SK-N-SH (cell line): Measurements from ENCODE around the gene TMEM184A. TPM values are rescaled to one million over a fixed set of nuclear protein-coding genes. Genes with fewer than 3 reads are reported as not detected.

Experiments used
- CTCF ChIA-PET: fragments of 300-600, 350-600 bp; formaldehyde crosslinking; extraction: SDS; loops from one replicate; lab custom pipeline; 2021; lab: Yijun Ruan, JAX
- POLR2A ChIA-PET: fragments of 350-600 bp; sonication (Branson Sonifier 250); formaldehyde crosslinking; extraction: SDS; loops from one replicate; lab custom pipeline; 2020; ENCODE audit warnings: antibody characterized with exemption, inconsistent platforms; lab: Yijun Ruan, JAX
- DNase-seq: peaks from one replicate; pipeline ENCODE4 v3.0.0; 2012
- H2AFZ ChIP-seq: fragments of 200-600 bp; sonication (generic); 2 replicates; pipeline ENCODE4 v1.8.1; 2016; ENCODE audit warnings: antibody characterized with exemption, mild to moderate bottlenecking, low read depth
- H3F3A ChIP-seq: fragments of 200-600 bp; sonication (generic); replicated peaks from 2 replicates; pipeline ENCODE3; 2016; ENCODE audit warnings: antibody characterized with exemption, mild to moderate bottlenecking; ENCODE audit not compliant: insufficient read depth
- H3K27ac ChIP-seq, 2 experiments: fragments of 200-500 bp in 1 of 2; fragments of 200-600 bp in 1 of 2; sonication (Bioruptor generic) in 1 of 2; sonication (generic), shearing (Covaris generic) in 1 of 2; 2 replicates each; pipeline versions ENCODE4 v1.5.1 to v1.6.1; 2014 to 2016; ENCODE audit warnings: low read depth in 2 of 2, inconsistent platforms in 1 of 2, low read length in 1 of 2, mild to moderate bottlenecking in 1 of 2, mixed read lengths in 1 of 2
- H3K27me3 ChIP-seq: fragments of 200-600 bp; sonication (generic), shearing (Covaris generic); 2 replicates; pipeline ENCODE4 v1.6.1; 2016; ENCODE audit warnings: mixed run types; ENCODE audit not compliant: insufficient read depth
- H3K36me3 ChIP-seq, 2 experiments: fragments of 200-500 bp in 1 of 2; fragments of 200-600 bp in 1 of 2; sonication (Bioruptor generic) in 1 of 2; sonication (generic) in 1 of 2; replicated peaks in 1 of 2; 2 replicates each; pipeline versions ENCODE3 to v1.5.1; 2014 to 2016; ENCODE audit warnings: low read length in 1 of 2, mild to moderate bottlenecking in 1 of 2; ENCODE audit not compliant: insufficient read depth in 2 of 2, control insufficient read depth in 1 of 2
- H3K4me1 ChIP-seq, 2 experiments: fragments of 200-500 bp in 1 of 2; fragments of 200-600 bp in 1 of 2; sonication (Bioruptor generic) in 1 of 2; sonication (generic), shearing (Covaris generic) in 1 of 2; 2 replicates each; pipeline versions ENCODE4 v1.5.1 to v1.6.1; 2014 to 2016; ENCODE audit warnings: low read depth in 1 of 2, low read length in 1 of 2, mixed run types in 1 of 2; ENCODE audit not compliant: insufficient read depth in 2 of 2, control insufficient read depth in 1 of 2
- H3K4me2 ChIP-seq: fragments of 200-600 bp; sonication (generic), shearing (Covaris generic); 2 replicates; pipeline ENCODE4 v1.6.1; 2017; ENCODE audit warnings: mixed run types
- H3K4me3 ChIP-seq, 2 experiments: fragments of 200-500 bp in 1 of 2; fragments of 200-600 bp in 1 of 2; sonication (Bioruptor generic) in 1 of 2; sonication (generic), shearing (Covaris generic) in 1 of 2; 2 replicates each; pipeline versions ENCODE4 v1.5.1 to v1.8.1; 2014 to 2016; ENCODE audit warnings: low read depth in 2 of 2, inconsistent platforms in 1 of 2, low read length in 1 of 2, mild to moderate bottlenecking in 1 of 2, mixed read lengths in 1 of 2, moderate library complexity in 1 of 2
- H3K79me2 ChIP-seq: fragments of 200-600 bp; sonication (generic); 2 replicates; pipeline ENCODE4 v1.8.1; 2017; ENCODE audit warnings: mild to moderate bottlenecking; ENCODE audit not compliant: insufficient read depth
- H3K9ac ChIP-seq: fragments of 200-600 bp; sonication (generic); 2 replicates; pipeline ENCODE4 v1.6.1; 2017; ENCODE audit warnings: mixed run types
- H3K9me2 ChIP-seq: fragments of 200-600 bp; sonication (generic); 2 replicates; pipeline ENCODE4 v1.6.1; 2017; ENCODE audit warnings: mixed run types
- H3K9me3 ChIP-seq: fragments of 200-600 bp; sonication (generic); 2 replicates; pipeline ENCODE4 v1.6.1; 2017; ENCODE audit warnings: mixed run types, mild to moderate bottlenecking, moderate library complexity
- H4K20me1 ChIP-seq: fragments of 200-600 bp; sonication (generic); 2 replicates; pipeline ENCODE4 v1.6.1; 2017; ENCODE audit warnings: mild to moderate bottlenecking, mixed run types; ENCODE audit not compliant: insufficient read depth
- CHD2 ChIP-seq: fragments of 150-350 bp; IDR thresholded peaks from 2 replicates; pipeline ENCODE4 v1.6.1; 2018; ENCODE audit warnings: low read length; ENCODE audit not compliant: partially characterized antibody
- CTCF ChIP-seq: fragments of 200-600 bp; sonication (generic); IDR thresholded peaks from 2 replicates; pipeline ENCODE4 v1.6.1; 2017; ENCODE audit warnings: antibody characterized with exemption, mild to moderate bottlenecking, moderate library complexity
- FOXJ3 ChIP-seq: sonication (generic); formaldehyde crosslinking; IDR thresholded peaks from 2 replicates; pipeline ENCODE4 v1.5.1; 2020; ENCODE audit warnings: mild to moderate bottlenecking, missing genetic modification reagents
- GABPA ChIP-seq: IDR thresholded peaks from 2 replicates; pipeline ENCODE4 v1.4.0; 2012; ENCODE audit warnings: low read depth, mild to moderate bottlenecking
- GATA2 ChIP-seq: sonication (generic); formaldehyde crosslinking; IDR thresholded peaks from 2 replicates; pipeline ENCODE4 v1.5.0; 2020; ENCODE audit warnings: mild to moderate bottlenecking, missing genetic modification reagents
- JUND ChIP-seq: IDR thresholded peaks from 2 replicates; pipeline ENCODE4 v1.4.0; 2012
- MEF2A ChIP-seq: IDR thresholded peaks from 2 replicates; pipeline ENCODE4 v1.4.0; 2012; ENCODE audit warnings: low read depth, borderline replicate concordance
- NFIC ChIP-seq: IDR thresholded peaks from 2 replicates; pipeline ENCODE4 v1.4.0; 2012; ENCODE audit warnings: borderline replicate concordance
- POLR2AphosphoS5 ChIP-seq: IDR thresholded peaks from 2 replicates; pipeline ENCODE4 v1.6.1; 2012; ENCODE audit warnings: low read depth, low read length
- RAD21 ChIP-seq: IDR thresholded peaks from 2 replicates; pipeline ENCODE4 v1.6.1; 2012; ENCODE audit warnings: mild to moderate bottlenecking, low read length
- RCOR1 ChIP-seq: fragments of 150-350 bp; IDR thresholded peaks from 2 replicates; pipeline ENCODE4 v1.6.1; 2017; ENCODE audit warnings: antibody characterized with exemption, low read length
- RFX5 ChIP-seq: IDR thresholded peaks from 2 replicates; pipeline ENCODE4 v1.6.1; 2012; ENCODE audit warnings: mild to moderate bottlenecking, improper control_type of control experiment, low read length
- SIN3A ChIP-seq: IDR thresholded peaks from 2 replicates; pipeline ENCODE4 v1.6.1; 2012; ENCODE audit warnings: low read depth, mild to moderate bottlenecking, low read length, moderate library complexity, borderline replicate concordance
- TAF1 ChIP-seq: IDR thresholded peaks from 2 replicates; pipeline ENCODE4 v1.6.1; 2012; ENCODE audit warnings: low read depth, mild to moderate bottlenecking, low read length, moderate library complexity, borderline replicate concordance
- TCF12 ChIP-seq: IDR thresholded peaks from 2 replicates; pipeline ENCODE4 v1.4.0; 2012
- TEAD4 ChIP-seq: IDR thresholded peaks from 2 replicates; pipeline ENCODE4 v1.4.0; 2012; ENCODE audit warnings: mild to moderate bottlenecking, borderline replicate concordance; ENCODE audit not compliant: insufficient read depth
- YY1 ChIP-seq: IDR thresholded peaks from 2 replicates; pipeline ENCODE4 v1.4.0; 2012; ENCODE audit warnings: low read depth, mild to moderate bottlenecking
- WGBS: methylation state at CpG from one replicate; pipeline ENCODE4 v1.1.6; 2017; ENCODE audit warnings: low lambda C conversion rate; 5-methylcytosine and 5-hydroxymethylcytosine counted together
- polyA plus RNA-seq, 3 experiments: library from polyadenylated mRNA; depleted of rRNA; stranded (reverse); fragments of >200 nt; gene quantifications; 2 replicates each; pipeline ENCODE4 v1.2.3, GENCODE V29; 2012
- TF ChIP-seq, protein P1 (sequence below): IDR thresholded peaks from 2 replicates; pipeline ENCODE4 v1.4.0; 2012; ENCODE audit warnings: low read depth, borderline replicate concordance
- TF ChIP-seq, protein P2 (sequence below): fragments of 150-350 bp; IDR thresholded peaks from 2 replicates; pipeline ENCODE4 v1.6.1; 2016; ENCODE audit warnings: mild to moderate bottlenecking, low read depth, low read length

Gene TMEM184A
- polyA plus RNA-seq, 1 of the 3 experiments (the other 2 are of a cell fraction): 1.5 TPM

GRCh38 chr7:1553512-1554210 is 2.3 kb downstream of the TMEM184A start:
- WGBS: 95% methylated on average over 20 of the region's 28 CpGs
- H3K4me3 ChIP-seq: no peak overlapping the region
- CTCF ChIA-PET: interaction anchor here (0.5 to 3.4 kb wide), 4 partner anchors 10 to 80 kb away, joined by 3 to 24 read pairs (median 4); no protein-coding TSS in a partner anchor
- H3K9me3 ChIP-seq: no peaks in the 10 kb centered on the region
- H3K4me2 ChIP-seq: no peak overlapping the region
- TF ChIP-seq FOXJ3 (CRISPR knock-in tag): no peak
- TF ChIP-seq POLR2AphosphoS5: no peak
- TF ChIP-seq, protein P1, sequence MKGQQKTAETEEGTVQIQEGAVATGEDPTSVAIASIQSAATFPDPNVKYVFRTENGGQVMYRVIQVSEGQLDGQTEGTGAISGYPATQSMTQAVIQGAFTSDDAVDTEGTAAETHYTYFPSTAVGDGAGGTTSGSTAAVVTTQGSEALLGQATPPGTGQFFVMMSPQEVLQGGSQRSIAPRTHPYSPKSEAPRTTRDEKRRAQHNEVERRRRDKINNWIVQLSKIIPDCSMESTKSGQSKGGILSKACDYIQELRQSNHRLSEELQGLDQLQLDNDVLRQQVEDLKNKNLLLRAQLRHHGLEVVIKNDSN: no peak
- no peak for TF ChIP-seq MEF2A
- no peak for TF ChIP-seq SIN3A
- no peak for TF ChIP-seq RFX5
- no peak for TF ChIP-seq CTCF
- no peak for TF ChIP-seq TCF12
- no peak for TF ChIP-seq GABPA
- TF ChIP-seq TEAD4: no peak
- TF ChIP-seq JUND: no peak
- no peak for TF ChIP-seq RAD21
- TF ChIP-seq, all 33 proteins: peak for 0
- Histone ChIP-seq H3K27ac (no peak overlapping the region), H4K20me1 (no peaks in the 10 kb centered on the region), H2AFZ (no peak overlapping the region), H3K9me2 (no peaks in the 10 kb centered on the region), H3F3A (peaks cover 12% of the 10 kb centered on the region), H3K79me2 (no peaks in the 10 kb centered on the region), H3K9ac (no peak overlapping the region), H3K27me3 (no peaks in the 10 kb centered on the region), H3K36me3 (no peaks in the 10 kb centered on the region), H3K4me1 (peaks cover 14% of the 10 kb centered on the region in 2 experiments; a peak in 3 of 4 replicates)
- peak; percentile 40 for DNase-seq
- POLR2A ChIA-PET: no interaction called here

DNA sequence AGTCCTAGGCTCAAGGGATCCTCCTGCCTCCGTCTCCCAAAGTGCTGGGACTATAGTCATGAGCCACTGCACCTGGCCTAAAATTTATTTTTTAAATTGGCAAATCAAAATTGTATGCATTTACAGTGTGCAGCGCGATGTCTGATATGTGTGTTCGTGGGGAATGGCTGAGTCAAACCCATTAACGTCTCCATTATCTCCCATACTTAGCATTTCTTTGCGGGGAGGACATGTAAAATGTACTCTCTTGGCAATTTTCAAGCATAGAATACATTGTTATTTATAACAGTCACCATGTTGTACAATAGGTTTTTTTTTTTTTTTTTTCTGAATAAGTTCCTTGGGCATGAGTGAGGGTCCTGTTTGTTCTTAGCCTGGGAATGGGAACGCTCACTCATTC is 3.8 kb downstream of the TMEM184A start:
- H3K27ac ChIP-seq: no peak overlapping the region
- H3K4me3 ChIP-seq: no peak overlapping the region
- no peak overlapping the region for H2AFZ ChIP-seq
- 82% methylated on average over 7 of the region's 7 CpGs for WGBS
- H3K4me1 ChIP-seq: peaks cover 14% of the 10 kb centered on the region in 2 experiments; a peak in 3 of 4 replicates
- no peak for TF ChIP-seq TEAD4
- no peak for TF ChIP-seq CHD2
- no peak for TF ChIP-seq POLR2AphosphoS5
- TF ChIP-seq YY1: no peak
- no peak for TF ChIP-seq GATA2 (CRISPR knock-in tag)
- TF ChIP-seq NFIC: no peak
- TF ChIP-seq RCOR1: no peak
- TF ChIP-seq SIN3A: no peak
- TF ChIP-seq TAF1: no peak
- TF ChIP-seq, protein P2, sequence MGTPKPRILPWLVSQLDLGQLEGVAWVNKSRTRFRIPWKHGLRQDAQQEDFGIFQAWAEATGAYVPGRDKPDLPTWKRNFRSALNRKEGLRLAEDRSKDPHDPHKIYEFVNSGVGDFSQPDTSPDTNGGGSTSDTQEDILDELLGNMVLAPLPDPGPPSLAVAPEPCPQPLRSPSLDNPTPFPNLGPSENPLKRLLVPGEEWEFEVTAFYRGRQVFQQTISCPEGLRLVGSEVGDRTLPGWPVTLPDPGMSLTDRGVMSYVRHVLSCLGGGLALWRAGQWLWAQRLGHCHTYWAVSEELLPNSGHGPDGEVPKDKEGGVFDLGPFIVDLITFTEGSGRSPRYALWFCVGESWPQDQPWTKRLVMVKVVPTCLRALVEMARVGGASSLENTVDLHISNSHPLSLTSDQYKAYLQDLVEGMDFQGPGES: no peak
- peaks cover 12% of the 10 kb centered on the region for H3F3A ChIP-seq
- no peaks in the 10 kb centered on the region for H3K9me2 ChIP-seq
- no peaks in the 10 kb centered on the region for H4K20me1 ChIP-seq
- no peak for DNase-seq
- CTCF ChIA-PET: interaction anchor here (1.5 kb wide), 1 partner anchor 8 kb away, joined by 4 read pairs; no protein-coding TSS in a partner anchor
- POLR2A ChIA-PET: no interaction called here
- H3K27me3 ChIP-seq: no peaks in the 10 kb centered on the region
- H3K9ac ChIP-seq: no peak overlapping the region
- no peaks in the 10 kb centered on the region for H3K9me3 ChIP-seq
- no peaks in the 10 kb centered on the region for H3K79me2 ChIP-seq
- no peaks in the 10 kb centered on the region for H3K36me3 ChIP-seq
- no peak overlapping the region for H3K4me2 ChIP-seq
